Measurements from ENCODE around the gene KRTAP5-8. TPM values are rescaled to one million over a fixed set of nuclear protein-coding genes. Genes with fewer than 3 reads are reported as not detected.

The KRTAP5-8 gene
- total and polyA plus RNA-seq, 7 experiments from 2014 or later: not detected

DNA sequence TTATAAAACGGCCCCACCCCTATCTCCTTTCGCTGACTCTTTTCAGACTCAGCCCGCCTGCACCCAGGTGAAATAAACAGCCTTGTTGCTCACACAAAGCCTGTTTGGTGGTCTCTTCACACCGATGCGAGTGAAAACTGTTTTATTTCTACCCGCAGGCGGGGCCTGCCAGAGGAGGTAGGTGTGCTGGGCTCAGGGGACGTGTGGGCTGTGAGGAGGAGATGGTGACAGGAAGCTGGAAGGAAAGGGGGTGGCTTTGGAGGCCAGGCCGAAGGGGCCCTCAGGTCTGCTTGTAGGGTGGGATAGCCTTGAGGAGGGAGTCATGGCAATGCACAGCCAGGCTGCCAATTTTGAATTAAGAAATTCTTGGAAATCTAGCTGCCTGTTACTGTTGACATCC, 32.0 kb upstream of the KRTAP5-8 start:
- Histone ChIP-seq H3K36me3 (ENCODE audit: control insufficient read depth in 2 of 3, insufficient read depth in 3 of 3, low read length in 3 of 3) (peaks cover 0 to 44% (median 4%) of the 10 kb centered on the region in 3 experiments), H3K27ac (ENCODE audit: low read depth, low read length) (no peak overlapping the region), H3K4me1 (ENCODE audit: control insufficient read depth in 2 of 2, insufficient read depth in 2 of 2, low read length in 2 of 2) (no peaks in the 10 kb centered on the region), H3K9me3 (ENCODE audit: control insufficient read depth in 2 of 3, low read length in 3 of 3) (peaks cover 0 to 28% (median 0%) of the 10 kb centered on the region in 3 experiments), H3K27me3 (ENCODE audit: control insufficient read depth in 2 of 2, insufficient read depth in 2 of 2, low read length in 2 of 2) (no peaks in the 10 kb centered on the region), H3K4me3 (ENCODE audit: low read length) (no peak overlapping the region)
- no peak overlapping the region for H3K4me3 Mint-ChIP-seq
- ATAC-seq (no peak), DNase-seq (no peak)
- ChIA-PET CTCF (no interaction called here), POLR2A (interaction anchor here (0.6 kb wide), 1 partner anchor 41 kb away, joined by 3 read pairs; no protein-coding TSS in a partner anchor)
- no peaks in the 10 kb centered on the region for H3K27me3 Mint-ChIP-seq
- H3K27ac Mint-ChIP-seq: no peak overlapping the region
- H3K36me3 Mint-ChIP-seq: peaks cover 29 to 59% (median 47%) of the 10 kb centered on the region in 5 donors
- peaks cover 13 to 62% (median 32%) of the 10 kb centered on the region in 11 donors for H3K9me3 Mint-ChIP-seq
- intact Hi-C loops (cut with micrococcal nuclease): no loop called here
- H3K4me1 Mint-ChIP-seq: peaks cover 0 to 2% (median 0%) of the 10 kb centered on the region in 7 donors

DNA sequence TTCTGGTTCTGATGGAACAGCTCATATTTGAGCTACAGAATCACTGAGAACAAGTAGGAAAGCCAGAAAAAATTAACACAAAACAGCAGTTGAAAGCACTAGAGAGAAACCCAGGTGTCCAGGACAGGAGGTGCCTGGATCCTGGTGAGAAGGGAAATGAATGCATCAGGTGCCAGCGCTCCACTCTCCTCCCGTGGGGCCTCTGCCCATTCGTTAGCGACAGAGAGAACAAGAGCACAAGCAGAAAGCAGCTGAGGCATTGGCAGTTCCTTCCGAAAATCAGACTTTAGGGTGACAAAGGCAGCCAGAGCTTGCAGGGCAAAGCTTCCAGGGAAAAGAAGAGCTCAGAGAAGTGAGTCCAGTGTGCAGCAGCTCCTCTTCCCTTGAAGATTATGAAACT, 30.7 kb upstream of the KRTAP5-8 start:
- CTCF ChIA-PET: no interaction called here
- Mint-ChIP-seq H3K4me3 (no peak overlapping the region), H3K27me3 (no peaks in the 10 kb centered on the region), H3K27ac (no peak overlapping the region), H3K9me3 (peaks cover 13 to 75% (median 38%) of the 10 kb centered on the region in 11 donors), H3K4me1 (peaks cover 0 to 2% (median 0%) of the 10 kb centered on the region in 7 donors), H3K36me3 (peaks cover 27 to 50% (median 47%) of the 10 kb centered on the region in 5 donors)
- H3K4me1 ChIP-seq (ENCODE audit: control insufficient read depth in 2 of 2, insufficient read depth in 2 of 2, low read length in 2 of 2): no peaks in the 10 kb centered on the region
- no peak for ATAC-seq
- DNase-seq: no peak
- H3K36me3 ChIP-seq (ENCODE audit: control insufficient read depth in 2 of 3, insufficient read depth in 3 of 3, low read length in 3 of 3): peaks cover 0 to 31% (median 4%) of the 10 kb centered on the region in 3 experiments
- H3K27ac ChIP-seq (ENCODE audit: low read depth, low read length): no peak overlapping the region
- intact Hi-C loops (cut with micrococcal nuclease): no loop called here
- H3K27me3 ChIP-seq (ENCODE audit: control insufficient read depth in 2 of 2, insufficient read depth in 2 of 2, low read length in 2 of 2): no peaks in the 10 kb centered on the region
- POLR2A ChIA-PET: no interaction called here
- peaks cover 0 to 28% (median 0%) of the 10 kb centered on the region in 3 experiments for H3K9me3 ChIP-seq (ENCODE audit: control insufficient read depth in 2 of 3, low read length in 3 of 3)
- no peak overlapping the region for H3K4me3 ChIP-seq (ENCODE audit: low read length)

DNA sequence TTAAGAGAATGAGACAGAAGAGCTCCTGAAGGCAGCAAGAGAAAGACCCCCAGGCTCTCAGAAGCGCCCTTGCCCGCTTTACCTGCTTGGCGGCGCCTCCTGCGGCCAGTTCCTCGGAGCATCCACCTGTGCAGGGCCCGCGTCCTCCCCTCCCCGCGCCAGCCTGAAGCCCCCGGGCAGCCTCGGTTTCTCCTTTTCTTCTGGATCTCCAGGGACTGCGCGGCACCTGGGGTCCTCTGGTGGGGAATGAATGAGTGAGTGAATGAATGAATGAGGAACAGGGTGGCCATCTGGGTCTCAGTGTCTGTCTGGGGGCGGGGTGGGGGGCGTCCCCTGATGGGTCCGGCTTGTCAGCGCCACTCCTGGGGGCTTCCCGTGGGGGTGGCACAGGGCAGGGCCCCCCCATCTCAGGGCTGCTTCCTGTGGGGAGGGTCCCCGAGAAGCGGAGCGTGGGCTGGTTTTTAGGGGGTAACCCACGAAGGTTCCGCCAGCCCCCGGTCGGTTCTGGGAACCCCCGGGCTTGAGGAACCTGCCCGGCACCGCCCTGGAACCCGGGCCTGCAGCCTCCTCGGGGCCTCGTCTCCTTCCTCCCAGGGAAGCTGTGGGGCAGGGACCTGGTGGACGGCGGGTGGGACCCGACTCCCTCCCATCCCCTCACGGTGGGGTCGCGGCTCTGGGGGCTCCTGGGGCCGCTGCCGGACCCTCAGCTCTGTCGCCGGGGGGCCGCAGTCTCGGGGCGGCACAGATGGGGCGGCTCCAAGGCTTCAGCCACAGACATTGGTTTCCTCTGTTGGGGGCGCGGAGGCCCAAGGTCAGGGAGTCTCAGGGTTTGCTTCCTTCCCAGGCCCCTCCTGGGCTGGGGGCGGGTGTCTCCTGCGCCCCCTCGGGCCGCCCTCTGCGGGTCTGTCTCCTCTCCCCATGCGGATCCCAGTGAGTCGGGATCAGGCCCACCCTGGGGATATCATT, 19.0 kb upstream of the KRTAP5-8 start:
- CTCF ChIA-PET: no interaction called here
- DNase-seq (no peak), ATAC-seq (no peak)
- no peak overlapping the region for H3K27ac ChIP-seq (ENCODE audit: low read depth, low read length)
- Mint-ChIP-seq H3K4me3 (no peak overlapping the region), H3K36me3 (peaks cover 0 to 5% (median 4%) of the 10 kb centered on the region in 5 donors), H3K9me3 (peaks cover 0 to 13% (median 6%) of the 10 kb centered on the region in 11 donors), H3K27me3 (no peaks in the 10 kb centered on the region), H3K27ac (no peak overlapping the region), H3K4me1 (no peaks in the 10 kb centered on the region)
- no peaks in the 10 kb centered on the region for H3K36me3 ChIP-seq (ENCODE audit: control insufficient read depth in 2 of 3, insufficient read depth in 3 of 3, low read length in 3 of 3)
- POLR2A ChIA-PET: no interaction called here
- H3K4me1 ChIP-seq (ENCODE audit: control insufficient read depth in 2 of 2, insufficient read depth in 2 of 2, low read length in 2 of 2): no peaks in the 10 kb centered on the region
- no peak overlapping the region for H3K4me3 ChIP-seq (ENCODE audit: low read length)
- no peaks in the 10 kb centered on the region for H3K27me3 ChIP-seq (ENCODE audit: control insufficient read depth in 2 of 2, insufficient read depth in 2 of 2, low read length in 2 of 2)
- intact Hi-C loops (cut with micrococcal nuclease): no loop called here
- H3K9me3 ChIP-seq (ENCODE audit: control insufficient read depth in 2 of 3, low read length in 3 of 3): no peaks in the 10 kb centered on the region

DNA sequence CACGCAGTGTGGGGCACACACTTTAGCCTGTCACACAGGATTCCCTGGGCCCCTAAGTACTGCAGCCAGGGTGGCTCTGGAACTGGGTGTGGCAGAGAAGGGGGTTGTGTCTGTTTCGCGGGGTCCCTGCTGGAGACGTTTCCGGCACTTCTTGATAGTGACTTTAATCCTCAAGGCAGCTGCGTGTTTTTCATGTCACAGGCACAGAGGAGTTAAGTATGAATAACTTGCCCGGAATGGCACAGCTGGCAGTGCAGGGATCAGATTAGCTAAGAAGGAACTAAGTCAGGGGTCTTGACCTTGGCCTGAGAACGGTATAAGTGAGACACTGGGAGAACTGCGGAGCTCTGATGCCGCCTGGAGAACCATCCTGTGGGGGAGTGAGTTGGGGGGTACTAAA, 18.3 kb upstream of the KRTAP5-8 start:
- H3K27me3 Mint-ChIP-seq: no peaks in the 10 kb centered on the region
- intact Hi-C loops (cut with micrococcal nuclease): no loop called here
- no peaks in the 10 kb centered on the region for H3K4me1 Mint-ChIP-seq
- H3K36me3 Mint-ChIP-seq: peaks cover 0 to 5% (median 4%) of the 10 kb centered on the region in 5 donors
- Histone ChIP-seq H3K27me3 (ENCODE audit: control insufficient read depth in 2 of 2, insufficient read depth in 2 of 2, low read length in 2 of 2) (no peaks in the 10 kb centered on the region), H3K9me3 (ENCODE audit: control insufficient read depth in 2 of 3, low read length in 3 of 3) (no peaks in the 10 kb centered on the region), H3K27ac (ENCODE audit: low read depth, low read length) (no peak overlapping the region), H3K4me3 (ENCODE audit: low read length) (no peak overlapping the region), H3K4me1 (ENCODE audit: control insufficient read depth in 2 of 2, insufficient read depth in 2 of 2, low read length in 2 of 2) (no peaks in the 10 kb centered on the region), H3K36me3 (ENCODE audit: control insufficient read depth in 2 of 3, insufficient read depth in 3 of 3, low read length in 3 of 3) (no peaks in the 10 kb centered on the region)
- ATAC-seq (no peak), DNase-seq (no peak)
- no peak overlapping the region for H3K27ac Mint-ChIP-seq
- ChIA-PET POLR2A (no interaction called here), CTCF (no interaction called here)
- H3K9me3 Mint-ChIP-seq: peaks cover 0 to 12% (median 6%) of the 10 kb centered on the region in 11 donors
- no peak overlapping the region for H3K4me3 Mint-ChIP-seq

DNA sequence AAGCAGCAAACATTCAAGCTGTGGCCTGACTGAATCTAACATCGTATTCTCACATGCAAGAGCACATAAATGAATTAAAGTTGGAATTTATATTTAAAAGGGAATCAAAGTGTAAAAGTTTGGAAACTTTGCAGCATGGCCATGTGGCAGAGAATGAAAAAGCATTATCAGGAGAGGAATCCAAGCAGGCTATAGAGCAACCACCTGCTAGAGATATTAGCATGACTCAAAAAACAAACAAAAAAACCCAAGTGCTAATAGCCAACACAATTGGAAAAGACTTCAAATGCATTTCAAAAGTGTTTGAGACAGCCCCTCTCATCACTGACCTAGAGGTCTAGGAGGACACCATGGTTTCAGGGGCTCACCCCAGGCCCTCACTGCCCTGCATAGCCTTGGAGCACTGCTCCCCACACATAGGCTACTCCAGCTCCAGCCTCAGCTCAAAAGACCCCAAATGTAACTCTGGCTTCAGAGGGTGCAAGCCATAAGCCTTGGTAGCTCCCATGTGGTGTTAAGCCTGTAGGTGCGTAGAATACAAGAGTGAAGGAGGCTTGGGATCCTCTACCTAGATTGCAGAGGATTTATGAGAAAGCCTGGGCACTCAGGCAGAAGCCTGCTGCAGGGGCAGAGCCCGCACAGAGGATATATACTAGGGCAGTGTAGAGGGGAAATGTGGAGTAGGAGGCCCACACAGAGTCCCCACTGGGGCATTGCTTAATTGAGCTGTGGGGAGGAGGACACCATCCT, 12.5 kb upstream of the KRTAP5-8 start:
- ATAC-seq: no peak
- no peak for DNase-seq
- no peaks in the 10 kb centered on the region for H3K4me1 Mint-ChIP-seq
- peaks cover 0 to 10% (median 3%) of the 10 kb centered on the region in 11 donors for H3K9me3 Mint-ChIP-seq
- H3K36me3 Mint-ChIP-seq: peaks cover 0 to 5% (median 3%) of the 10 kb centered on the region in 5 donors
- H3K4me3 ChIP-seq (ENCODE audit: low read length): no peak overlapping the region
- H3K9me3 ChIP-seq (ENCODE audit: control insufficient read depth in 2 of 3, low read length in 3 of 3): no peaks in the 10 kb centered on the region
- no peaks in the 10 kb centered on the region for H3K36me3 ChIP-seq (ENCODE audit: control insufficient read depth in 2 of 3, insufficient read depth in 3 of 3, low read length in 3 of 3)
- ChIA-PET POLR2A (no interaction called here), CTCF (no interaction called here)
- H3K4me1 ChIP-seq (ENCODE audit: control insufficient read depth in 2 of 2, insufficient read depth in 2 of 2, low read length in 2 of 2): no peaks in the 10 kb centered on the region
- intact Hi-C loops (cut with micrococcal nuclease): no loop called here
- no peaks in the 10 kb centered on the region for H3K27me3 ChIP-seq (ENCODE audit: control insufficient read depth in 2 of 2, insufficient read depth in 2 of 2, low read length in 2 of 2)
- H3K4me3 Mint-ChIP-seq: no peak overlapping the region
- H3K27me3 Mint-ChIP-seq: peaks cover 0 to 17% (median 11%) of the 10 kb centered on the region in 5 donors
- no peak overlapping the region for H3K27ac ChIP-seq (ENCODE audit: low read depth, low read length)
- no peak overlapping the region for H3K27ac Mint-ChIP-seq

GRCh38 chr11:71525938-71526495, 11.8 kb upstream of the KRTAP5-8 start:
- Histone ChIP-seq H3K4me3 (ENCODE audit: low read length) (no peak overlapping the region), H3K27ac (ENCODE audit: low read depth, low read length) (no peak overlapping the region), H3K27me3 (ENCODE audit: control insufficient read depth in 2 of 2, insufficient read depth in 2 of 2, low read length in 2 of 2) (no peaks in the 10 kb centered on the region), H3K9me3 (ENCODE audit: control insufficient read depth in 2 of 3, low read length in 3 of 3) (no peaks in the 10 kb centered on the region), H3K36me3 (ENCODE audit: control insufficient read depth in 2 of 3, insufficient read depth in 3 of 3, low read length in 3 of 3) (no peaks in the 10 kb centered on the region), H3K4me1 (ENCODE audit: control insufficient read depth in 2 of 2, insufficient read depth in 2 of 2, low read length in 2 of 2) (no peaks in the 10 kb centered on the region)
- Mint-ChIP-seq H3K27ac (no peak overlapping the region), H3K27me3 (peaks cover 0 to 17% (median 11%) of the 10 kb centered on the region in 5 donors), H3K36me3 (peaks cover 0 to 5% (median 3%) of the 10 kb centered on the region in 5 donors), H3K9me3 (peaks cover 0 to 10% (median 3%) of the 10 kb centered on the region in 11 donors), H3K4me1 (no peaks in the 10 kb centered on the region), H3K4me3 (no peak overlapping the region)
- ChIA-PET POLR2A (no interaction called here), CTCF (no interaction called here)
- intact Hi-C loops (cut with micrococcal nuclease): no loop called here
- no peak for DNase-seq
- ATAC-seq: no peak

All from naive thymus-derived CD4-positive, alpha-beta T cell (primary cell).